Mesenchymal stem cell (in vitro differentiated cells and primary cell): ENCODE results near the gene SPPL2B.
"Not testable (repeated sequence)": the region's sequence is repeated elsewhere in the genome, so short reads cannot be mapped to it uniquely, and the experiment has no call there.

Experiments used
- DNase-seq: peaks from one replicate; pipeline ENCODE4 v3.0.0-alpha.2; 2013
- H2AFZ ChIP-seq: one replicate; pipeline ENCODE4 v1.6.1; 2013; ENCODE audit warnings: low read depth, mild to moderate bottlenecking, control low read depth, inconsistent platforms, low read length, moderate library complexity
- H2AK5ac ChIP-seq: 2 replicates; pipeline ENCODE4 v1.6.1; 2013; ENCODE audit warnings: low read length, moderate library complexity, mild to moderate bottlenecking, inconsistent platforms; ENCODE audit not compliant: severe bottlenecking
- H2BK120ac ChIP-seq: one replicate; pipeline ENCODE4 v1.6.1; 2013; ENCODE audit warnings: low read depth, mild to moderate bottlenecking, inconsistent platforms, low read length, moderate library complexity
- H2BK12ac ChIP-seq, 2 experiments: one replicate each; pipeline ENCODE4 v1.6.1; 2013; ENCODE audit warnings: inconsistent platforms in 2 of 2, low read length in 2 of 2, mild to moderate bottlenecking in 2 of 2, moderate library complexity in 2 of 2, control low read depth in 1 of 2
- H2BK15ac ChIP-seq: one replicate; pipeline ENCODE4 v1.6.1; 2013; ENCODE audit warnings: mild to moderate bottlenecking, low read depth, inconsistent platforms; ENCODE audit not compliant: poor library complexity, severe bottlenecking
- H2BK5ac ChIP-seq: 2 replicates; pipeline ENCODE4 v1.6.1; 2013; ENCODE audit warnings: low read depth, mild to moderate bottlenecking, low read length, control low read depth, inconsistent platforms; ENCODE audit not compliant: poor library complexity, severe bottlenecking
- H3K14ac ChIP-seq, 2 experiments: one replicate each; pipeline ENCODE4 v1.6.1; 2013; ENCODE audit warnings: inconsistent platforms in 2 of 2, low read length in 2 of 2, control low read depth in 1 of 2, mild to moderate bottlenecking in 1 of 2, moderate library complexity in 1 of 2
- H3K18ac ChIP-seq, 2 experiments: one replicate each; pipeline ENCODE4 v1.6.1; 2013; ENCODE audit warnings: inconsistent platforms in 2 of 2, low read length in 2 of 2, control low read depth in 1 of 2, low read depth in 1 of 2, mild to moderate bottlenecking in 1 of 2
- H3K23ac ChIP-seq, 2 experiments: one replicate each; pipeline ENCODE4 v1.6.1; 2013; ENCODE audit warnings: inconsistent platforms in 2 of 2, low read length in 2 of 2, mild to moderate bottlenecking in 2 of 2, moderate library complexity in 2 of 2, control low read depth in 1 of 2
- H3K27ac ChIP-seq: 2 replicates; pipeline ENCODE4 v1.5.1; 2013; ENCODE audit warnings: mild to moderate bottlenecking, moderate library complexity, low read length, control low read depth, inconsistent platforms; ENCODE audit not compliant: poor library complexity, severe bottlenecking
- H3K27me3 ChIP-seq, 2 experiments: 2 replicates each; pipeline versions ENCODE4 v1.6.1 to v1.7.0; 2013; ENCODE audit warnings: low read length in 2 of 2, mild to moderate bottlenecking in 2 of 2, moderate library complexity in 2 of 2, control low read depth in 1 of 2, inconsistent platforms in 1 of 2; ENCODE audit not compliant: control insufficient read depth in 1 of 2, insufficient read depth in 1 of 2
- H3K36me3 ChIP-seq, 2 experiments: 2 replicates each; pipeline versions ENCODE4 v1.6.1 to v1.7.0; 2013; ENCODE audit warnings: low read length in 2 of 2, control low read depth in 1 of 2, inconsistent platforms in 1 of 2, low read depth in 1 of 2, mild to moderate bottlenecking in 1 of 2; ENCODE audit not compliant: insufficient read depth in 2 of 2, control insufficient read depth in 1 of 2
- H3K4ac ChIP-seq, 2 experiments: one replicate each; pipeline ENCODE4 v1.6.1; 2013; ENCODE audit warnings: inconsistent platforms in 2 of 2, low read length in 2 of 2, mild to moderate bottlenecking in 2 of 2, moderate library complexity in 2 of 2, control low read depth in 1 of 2, low read depth in 1 of 2
- H3K4me1 ChIP-seq: 2 replicates; pipeline ENCODE4 v1.6.1; 2013; ENCODE audit warnings: low read depth, low read length, control low read depth; ENCODE audit not compliant: control insufficient read depth, insufficient read depth
- H3K4me2 ChIP-seq: 2 replicates; pipeline ENCODE4 v1.6.1; 2013; ENCODE audit warnings: low read length, mild to moderate bottlenecking, inconsistent platforms; ENCODE audit not compliant: poor library complexity, severe bottlenecking
- H3K4me3 ChIP-seq, 2 experiments: 2 replicates each; pipeline versions ENCODE4 v1.5.1 to v1.7.0; 2013; ENCODE audit warnings: low read length in 2 of 2, mild to moderate bottlenecking in 2 of 2, control low read depth in 1 of 2, low read depth in 1 of 2; ENCODE audit not compliant: insufficient read depth in 1 of 2
- H3K79me1 ChIP-seq: replicated peaks from 2 replicates; pipeline ENCODE4 v1.6.1; 2013; ENCODE audit warnings: mild to moderate bottlenecking, control low read depth, low read length, inconsistent platforms; ENCODE audit not compliant: poor library complexity, severe bottlenecking
- H3K9ac ChIP-seq: 2 replicates; pipeline ENCODE4 v1.7.0; 2013; ENCODE audit warnings: mild to moderate bottlenecking, low read length, moderate library complexity
- H3K9me3 ChIP-seq: 2 replicates; pipeline ENCODE4 v1.7.0; 2013; ENCODE audit warnings: mild to moderate bottlenecking, low read length; ENCODE audit not compliant: control insufficient read depth
- H4K8ac ChIP-seq: one replicate; pipeline ENCODE4 v1.6.1; 2013; ENCODE audit warnings: inconsistent platforms, mild to moderate bottlenecking, low read length, moderate library complexity
- H4K91ac ChIP-seq: one replicate; pipeline ENCODE4 v1.6.1; 2013; ENCODE audit warnings: mild to moderate bottlenecking, low read length, inconsistent platforms
- WGBS: methylation state at CpG from one replicate; pipeline ENCODE4 v1.1.7; 2013; ENCODE audit warnings: mixed read lengths; 5-methylcytosine and 5-hydroxymethylcytosine counted together

SPPL2B gene

DNA sequence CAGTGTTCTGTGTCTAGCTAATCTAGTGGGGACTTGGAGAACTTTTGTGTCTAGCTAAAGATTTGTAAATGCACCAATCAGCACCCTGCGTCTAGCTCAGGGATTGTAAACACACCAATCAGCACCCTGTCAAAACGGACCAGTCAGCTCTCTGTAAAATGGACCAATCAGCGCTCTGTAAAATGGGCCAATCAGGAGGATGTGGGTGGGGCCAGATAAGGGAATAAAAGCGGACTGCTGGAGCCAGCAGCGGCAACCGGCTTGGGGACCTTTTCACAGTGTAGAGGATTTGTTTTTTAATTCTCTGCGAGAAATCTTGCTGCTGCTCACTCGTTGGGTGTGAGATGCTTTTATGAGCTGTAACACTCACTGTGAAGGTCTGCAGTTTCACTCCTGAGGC lies 64.4 kb downstream of the SPPL2B start:
- not testable (repeated sequence) for H2AFZ ChIP-seq, H3K23ac ChIP-seq, H2AK5ac ChIP-seq, H2BK120ac ChIP-seq, H3K4me2 ChIP-seq, H3K18ac ChIP-seq, H2BK12ac ChIP-seq, H2BK5ac ChIP-seq, H2BK15ac ChIP-seq, H3K79me1 ChIP-seq, DNase-seq, H3K36me3 ChIP-seq, H3K27ac ChIP-seq, H3K4ac ChIP-seq, H3K4me1 ChIP-seq, H3K4me3 ChIP-seq, H3K9me3 ChIP-seq, H3K14ac ChIP-seq, H3K9ac ChIP-seq, H4K8ac ChIP-seq, H4K91ac ChIP-seq
- peaks cover 26 to 46% of the 10 kb centered on the region in 2 experiments for H3K27me3 ChIP-seq
- WGBS, result 92% methylated on average over 8 of the region's 8 CpGs

DNA sequence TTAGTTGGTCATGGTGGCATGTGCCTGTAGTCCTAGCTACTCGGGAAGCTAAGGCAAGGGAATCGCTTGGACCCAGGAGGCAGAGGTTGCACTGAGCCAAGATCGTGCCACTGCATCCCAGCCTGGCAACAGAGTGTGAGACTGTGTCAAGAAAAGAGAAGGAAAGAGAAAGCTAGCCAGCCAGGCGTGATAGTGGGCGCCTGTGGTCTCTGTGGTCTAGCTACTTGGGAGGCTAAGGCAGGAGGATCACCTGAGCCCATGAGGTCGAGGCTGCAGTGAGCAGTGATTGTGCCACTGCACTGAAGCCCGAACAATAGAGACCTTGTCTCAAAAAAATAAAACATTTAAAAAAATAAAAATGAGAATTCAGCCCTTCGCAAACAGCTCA lies 65.6 kb downstream of the SPPL2B start:
- no peak for DNase-seq
- H2BK12ac ChIP-seq, result no peak overlapping the region
- no peak overlapping the region for H3K4ac ChIP-seq
- H2BK5ac ChIP-seq, result no peak overlapping the region
- no peak overlapping the region for H3K23ac ChIP-seq
- no peak overlapping the region for H2BK120ac ChIP-seq
- no peak overlapping the region for H2AFZ ChIP-seq
- H3K36me3 ChIP-seq, result no peaks in the 10 kb centered on the region
- no peak overlapping the region for H4K8ac ChIP-seq
- peaks cover 18 to 41% of the 10 kb centered on the region in 2 experiments for H3K27me3 ChIP-seq
- H3K18ac ChIP-seq, result no peak overlapping the region
- no peaks in the 10 kb centered on the region for H3K79me1 ChIP-seq
- H3K4me2 ChIP-seq, result no peak overlapping the region
- H3K14ac ChIP-seq, result peak overlapping the region in 1 of 2 experiments; percentile 26
- H3K4me1 ChIP-seq, result peaks cover 3% of the 10 kb centered on the region
- no peak overlapping the region for H4K91ac ChIP-seq
- no peak overlapping the region for H3K9ac ChIP-seq
- H2AK5ac ChIP-seq, result no peak overlapping the region
- no peaks in the 10 kb centered on the region for H3K9me3 ChIP-seq
- H2BK15ac ChIP-seq, result no peak overlapping the region
- WGBS, result 76% methylated on average over 6 of the region's 8 CpGs
- no peak overlapping the region for H3K4me3 ChIP-seq
- H3K27ac ChIP-seq, result no peak overlapping the region

DNA sequence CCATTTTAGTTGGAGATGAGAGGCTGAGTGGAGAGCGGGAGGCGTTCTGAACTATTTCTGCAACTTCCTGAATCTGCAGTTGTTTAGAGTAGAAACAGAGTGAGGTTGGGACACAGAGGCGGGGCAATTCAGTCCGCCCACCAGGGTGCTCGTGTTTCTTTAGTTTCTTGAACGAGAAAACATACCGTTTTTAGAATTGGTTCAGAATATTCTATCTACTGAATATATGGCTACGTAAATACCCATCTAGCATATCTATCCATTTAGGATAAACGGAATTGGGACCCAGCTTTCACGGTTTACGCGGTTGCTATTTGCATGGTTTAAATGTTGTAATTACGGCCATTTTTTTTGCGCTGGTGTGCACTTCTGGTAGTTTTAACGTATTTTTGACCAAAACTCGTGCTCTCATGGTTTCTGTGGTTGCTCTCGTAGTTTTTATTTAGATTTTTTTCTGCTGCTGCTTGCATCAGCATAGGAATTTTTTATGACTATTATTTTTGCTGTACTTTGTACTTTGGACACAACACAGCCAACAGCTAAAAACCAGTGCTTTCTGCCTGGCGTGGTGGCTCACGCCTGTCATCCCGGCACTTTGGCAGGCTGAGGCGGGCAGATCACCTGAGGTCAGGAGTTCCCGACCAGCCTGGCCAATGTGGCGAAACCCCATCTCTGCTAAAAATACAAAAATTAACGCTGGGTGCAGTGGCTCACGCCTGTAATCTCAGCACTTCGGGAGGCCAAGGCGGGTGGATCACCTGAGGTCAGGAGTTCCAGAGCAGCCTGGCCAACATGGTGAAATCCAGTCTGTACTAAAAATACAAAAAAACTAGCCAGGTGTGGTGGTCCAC lies 66.2 kb downstream of the SPPL2B start:
- no peak overlapping the region for H2AFZ ChIP-seq
- no peak overlapping the region for H3K4me2 ChIP-seq
- no peaks in the 10 kb centered on the region for H3K9me3 ChIP-seq
- no peak overlapping the region for H3K4me3 ChIP-seq
- H2AK5ac ChIP-seq, result no peak overlapping the region
- no peak overlapping the region for H3K23ac ChIP-seq
- no peak overlapping the region for H2BK15ac ChIP-seq
- no peak overlapping the region for H3K4ac ChIP-seq
- no peak overlapping the region for H2BK12ac ChIP-seq
- no peak overlapping the region for H3K18ac ChIP-seq
- no peak overlapping the region for H4K91ac ChIP-seq
- peaks cover 14 to 39% of the 10 kb centered on the region in 2 experiments for H3K27me3 ChIP-seq
- H2BK120ac ChIP-seq, result no peak overlapping the region
- no peak overlapping the region for H3K27ac ChIP-seq
- no peak overlapping the region for H2BK5ac ChIP-seq
- peaks cover 3% of the 10 kb centered on the region for H3K4me1 ChIP-seq
- H4K8ac ChIP-seq, result no peak overlapping the region
- DNase-seq, result no peak
- WGBS, result 93% methylated on average over 22 of the region's 27 CpGs
- H3K36me3 ChIP-seq, result no peaks in the 10 kb centered on the region
- H3K9ac ChIP-seq, result no peak overlapping the region
- no peak overlapping the region for H3K14ac ChIP-seq
- no peaks in the 10 kb centered on the region for H3K79me1 ChIP-seq

DNA sequence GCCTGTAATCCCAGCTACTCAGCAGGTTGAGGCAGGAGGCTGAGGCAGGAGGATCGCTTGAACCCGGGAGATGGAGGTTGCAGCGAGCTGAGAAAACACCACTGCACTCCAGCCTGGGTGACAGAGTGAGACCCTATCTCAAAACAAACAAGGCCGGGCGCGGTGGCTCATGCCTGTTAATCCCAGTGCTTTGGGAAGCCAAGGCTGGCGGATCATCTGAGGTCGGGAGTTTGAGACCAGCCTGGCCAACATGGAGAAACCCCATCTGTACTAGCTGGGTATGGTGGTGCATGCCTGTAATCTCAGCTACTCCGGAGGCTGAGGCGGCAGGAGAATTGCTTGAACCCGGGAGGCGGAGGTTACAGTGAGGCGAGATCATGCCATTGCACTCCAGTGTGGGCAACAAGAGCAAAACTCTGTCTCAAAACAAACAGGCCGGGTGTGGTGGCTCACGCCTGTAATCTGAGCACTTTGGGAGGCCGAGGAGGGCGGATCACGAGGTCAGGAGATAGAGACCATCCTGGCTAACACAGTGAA lies 66.9 kb downstream of the SPPL2B start:
- not testable (repeated sequence) for H2BK12ac ChIP-seq, H3K79me1 ChIP-seq, H3K4me1 ChIP-seq, H3K9ac ChIP-seq, H3K4ac ChIP-seq, H3K4me3 ChIP-seq, H3K23ac ChIP-seq, H3K36me3 ChIP-seq, H4K91ac ChIP-seq, H3K9me3 ChIP-seq, H3K4me2 ChIP-seq, H3K14ac ChIP-seq, H2BK5ac ChIP-seq, DNase-seq, H3K18ac ChIP-seq, H4K8ac ChIP-seq, H2AFZ ChIP-seq, H2BK120ac ChIP-seq, H2AK5ac ChIP-seq, H2BK15ac ChIP-seq, H3K27ac ChIP-seq
- peaks cover 11 to 41% of the 10 kb centered on the region in 2 experiments for H3K27me3 ChIP-seq
- 87% methylated on average over 18 of the region's 18 CpGs for WGBS
